Right atrium auricular region (tissue), 2 donors: ENCODE measurements around the gene CCDC181. TPM values are rescaled to one million over a fixed set of nuclear protein-coding genes. Genes with fewer than 3 reads are reported as not detected.

Source experiments
- DNase-seq: peaks from one replicate; pipeline ENCODE4 v3.0.0-alpha.2; 2019; ENCODE audit warnings: low spot score
- H3K27ac ChIP-seq, 2 donors: fragments of 200-600 bp; sonication (generic); 1 replicate in 1 of 2; 2 replicates in 1 of 2; pipeline ENCODE4 v1.5.1; 2016 to 2019
- H3K27me3 ChIP-seq, 2 donors: fragments of 200-600 bp; sonication (generic); one replicate each; pipeline versions ENCODE4 v1.5.1 to v1.6.0; 2017 to 2019
- H3K36me3 ChIP-seq: fragments of 200-600 bp; sonication (generic); one replicate; pipeline ENCODE4 v1.5.1; 2016
- H3K4me1 ChIP-seq, 2 donors: fragments of 200-600 bp; sonication (generic); one replicate each; pipeline versions ENCODE4 v1.5.1 to v1.6.0; 2017 to 2019
- H3K4me3 ChIP-seq, 2 donors: fragments of 200-600 bp; sonication (generic); 1 replicate in 1 of 2; 2 replicates in 1 of 2; pipeline ENCODE4 v1.5.1; 2017 to 2019; ENCODE audit warnings: mild to moderate bottlenecking in 1 of 2, moderate library complexity in 1 of 2
- H3K9me3 ChIP-seq, 2 donors: fragments of 200-600 bp; sonication (generic); one replicate each; pipeline ENCODE4 v1.5.1; 2019
- CTCF ChIP-seq, 2 donors: fragments of 200-600 bp; sonication (generic); IDR thresholded peaks; one replicate each; pipeline ENCODE4 v1.5.1; 2019; ENCODE audit warnings: antibody characterized with exemption in 2 of 2
- total RNA-seq, 2 donors: library from RNA; depleted of rRNA; stranded (reverse); fragments of >200 nt; gene quantifications; one replicate each; pipeline ENCODE4 v1.1.0, GENCODE V29; 2016

CCDC181 gene
- total RNA-seq, 2 donors from 2014 or later = 0.37 to 1.9 TPM

GRCh38 chr1:169368406-169368769 lies 58.9 kb downstream of the CCDC181 start:
- DNase-seq = no peak
- Histone ChIP-seq H3K4me1 (peaks cover 0 to 13% of the 10 kb centered on the region in 2 donors), H3K36me3 (peaks cover 8% of the 10 kb centered on the region), H3K27me3 (no peaks in the 10 kb centered on the region), H3K27ac (peak overlapping the region; percentile 80 to 81), H3K4me3 (peak overlapping the region; percentile 66 to 74), H3K9me3 (no peaks in the 10 kb centered on the region)
- no peak for TF ChIP-seq CTCF (IDR thresholded peaks at IDR 0.05)

- H3K4me1 ChIP-seq = peaks cover 0 to 13% of the 10 kb centered on the region in 2 donors
- H3K36me3 ChIP-seq = peaks cover 8% of the 10 kb centered on the region
- H3K27me3 ChIP-seq = no peaks in the 10 kb centered on the region
- H3K9me3 ChIP-seq = no peaks in the 10 kb centered on the region
- DNase-seq = peak; percentile 96
- H3K27ac ChIP-seq = peak within 1 kb of the TSS; percentile 80 to 81
- H3K4me3 ChIP-seq = peak within 1 kb of the TSS; percentile 66 to 74
- TF ChIP-seq CTCF (IDR thresholded peaks at IDR 0.05) = no peak
These were observed 59.4 kb downstream of the CCDC181 start, which contains the start of the genes BLZF1 and NME7 for GRCh38 chr1:169367686-169368405. TSS of gene BLZF1 (plus strand) at chr1:169368195. CDS start at chr1:169369523, 1,328 bp downstream. TSS of gene NME7 (minus strand) at chr1:169367797. CDS start at chr1:169367710, 87 bp downstream.

GRCh38 chr1:169367096-169367685 lies 60.1 kb downstream of the CCDC181 start:
- Histone ChIP-seq H3K4me3 (peak overlapping the region; percentile 66 to 74), H3K36me3 (peaks cover 8% of the 10 kb centered on the region), H3K4me1 (peaks cover 0 to 13% of the 10 kb centered on the region in 2 donors), H3K27ac (peak overlapping the region; percentile 80 to 81), H3K9me3 (no peaks in the 10 kb centered on the region), H3K27me3 (no peaks in the 10 kb centered on the region)
- DNase-seq = no peak
- no peak for TF ChIP-seq CTCF (IDR thresholded peaks at IDR 0.05)

GRCh38 chr1:169364948-169365347 lies 62.3 kb downstream of the CCDC181 start:
- TF ChIP-seq CTCF (IDR thresholded peaks at IDR 0.05) = no peak
- peaks cover 2% of the 10 kb centered on the region for H3K36me3 ChIP-seq
- peaks cover 0 to 13% of the 10 kb centered on the region in 2 donors for H3K4me1 ChIP-seq
- H3K9me3 ChIP-seq = no peaks in the 10 kb centered on the region
- no peak overlapping the region for H3K4me3 ChIP-seq
- H3K27ac ChIP-seq = no peak overlapping the region
- H3K27me3 ChIP-seq = no peaks in the 10 kb centered on the region
- DNase-seq = no peak

GRCh38 chr1:169363046-169363730 lies 64.1 kb downstream of the CCDC181 start:
- H3K4me3 ChIP-seq = no peak overlapping the region
- no peaks in the 10 kb centered on the region for H3K27me3 ChIP-seq
- no peak overlapping the region for H3K27ac ChIP-seq
- TF ChIP-seq CTCF (IDR thresholded peaks at IDR 0.05) = no peak
- no peaks in the 10 kb centered on the region for H3K36me3 ChIP-seq
- no peak for DNase-seq
- H3K9me3 ChIP-seq = no peaks in the 10 kb centered on the region
- no peaks in the 10 kb centered on the region for H3K4me1 ChIP-seq
